HEK293 (cell line): ENCODE results near the gene BCL6B.
"Not testable (repeated sequence)": the region's sequence is repeated elsewhere in the genome, so short reads cannot be mapped to it uniquely, and the experiment has no call there.

Source experiments
- CTCF ChIP-seq: fragments of 450-650 bp; formaldehyde crosslinking; IDR thresholded peaks from 2 replicates; pipeline ENCODE4 v1.5.1; 2016; ENCODE audit warnings: missing biosample characterization, missing genetic modification characterization
- KLF9 ChIP-seq: fragments of 450-650 bp; formaldehyde crosslinking; IDR thresholded peaks from 2 replicates; pipeline ENCODE4 v1.5.1; 2016; ENCODE audit warnings: missing biosample characterization, missing genetic modification characterization, low read depth
- YY1 ChIP-seq: fragments of 450-650 bp; formaldehyde crosslinking; IDR thresholded peaks from 2 replicates; pipeline ENCODE4 v1.5.1; 2018; ENCODE audit warnings: missing biosample characterization, missing genetic modification characterization
- ZFP41 ChIP-seq: fragments of 450-650 bp; formaldehyde crosslinking; IDR thresholded peaks from 2 replicates; pipeline ENCODE4 v1.5.1; 2016; ENCODE audit warnings: missing biosample characterization, missing genetic modification characterization, borderline replicate concordance
- ZNF121 ChIP-seq: fragments of 450-650 bp; formaldehyde crosslinking; IDR thresholded peaks from 2 replicates; pipeline ENCODE4 v1.5.1; 2016; ENCODE audit warnings: missing biosample characterization, missing genetic modification characterization
- ZNF274 ChIP-seq, 2 experiments: fragments of 200-500 bp in 1 of 2; fragments of 450-650 bp in 1 of 2; sonication (Bioruptor generic) in 1 of 2; formaldehyde crosslinking in 1 of 2; IDR thresholded peaks; 2 replicates each; pipeline versions ENCODE4 v1.5.1 to v1.6.1; 2014 to 2016; ENCODE audit warnings: borderline replicate concordance in 1 of 2, inconsistent platforms in 1 of 2, low read length in 1 of 2, missing biosample characterization in 1 of 2, missing genetic modification characterization in 1 of 2
- ZNF37A ChIP-seq: fragments of 450-650 bp; IDR thresholded peaks from 2 replicates; pipeline ENCODE4 v1.5.1; 2018; ENCODE audit warnings: missing biosample characterization, missing genetic modification characterization
- ZNF558 ChIP-seq: fragments of 450-650 bp; formaldehyde crosslinking; IDR thresholded peaks from 2 replicates; pipeline ENCODE4 v1.5.1; 2016; ENCODE audit warnings: missing biosample characterization, missing genetic modification characterization
- ZNF76 ChIP-seq: fragments of 450-650 bp; formaldehyde crosslinking; IDR thresholded peaks from 2 replicates; pipeline ENCODE4; 2016; ENCODE audit warnings: low read depth, missing biosample characterization, missing genetic modification characterization, borderline replicate concordance
- TF ChIP-seq, protein P1 (sequence below): fragments of 450-650 bp; formaldehyde crosslinking; IDR thresholded peaks from 2 replicates; pipeline ENCODE4 v1.5.1; 2017; ENCODE audit warnings: missing biosample characterization, mild to moderate bottlenecking, missing genetic modification characterization, moderate library complexity
- TF ChIP-seq, protein P2 (sequence below): fragments of 450-650 bp; formaldehyde crosslinking; IDR thresholded peaks from 2 replicates; pipeline ENCODE4 v1.5.1; 2017; ENCODE audit warnings: missing biosample characterization, missing genetic modification characterization
- TF ChIP-seq, protein P3 (sequence below): fragments of 450-650 bp; formaldehyde crosslinking; IDR thresholded peaks from 2 replicates; pipeline ENCODE4 v1.5.1; 2016; ENCODE audit warnings: missing biosample characterization, missing genetic modification characterization
- TF ChIP-seq, protein P4 (sequence below): fragments of 450-650 bp; formaldehyde crosslinking; IDR thresholded peaks from 2 replicates; pipeline ENCODE4 v1.5.1; 2016; ENCODE audit warnings: missing biosample characterization, missing genetic modification characterization

DNA sequence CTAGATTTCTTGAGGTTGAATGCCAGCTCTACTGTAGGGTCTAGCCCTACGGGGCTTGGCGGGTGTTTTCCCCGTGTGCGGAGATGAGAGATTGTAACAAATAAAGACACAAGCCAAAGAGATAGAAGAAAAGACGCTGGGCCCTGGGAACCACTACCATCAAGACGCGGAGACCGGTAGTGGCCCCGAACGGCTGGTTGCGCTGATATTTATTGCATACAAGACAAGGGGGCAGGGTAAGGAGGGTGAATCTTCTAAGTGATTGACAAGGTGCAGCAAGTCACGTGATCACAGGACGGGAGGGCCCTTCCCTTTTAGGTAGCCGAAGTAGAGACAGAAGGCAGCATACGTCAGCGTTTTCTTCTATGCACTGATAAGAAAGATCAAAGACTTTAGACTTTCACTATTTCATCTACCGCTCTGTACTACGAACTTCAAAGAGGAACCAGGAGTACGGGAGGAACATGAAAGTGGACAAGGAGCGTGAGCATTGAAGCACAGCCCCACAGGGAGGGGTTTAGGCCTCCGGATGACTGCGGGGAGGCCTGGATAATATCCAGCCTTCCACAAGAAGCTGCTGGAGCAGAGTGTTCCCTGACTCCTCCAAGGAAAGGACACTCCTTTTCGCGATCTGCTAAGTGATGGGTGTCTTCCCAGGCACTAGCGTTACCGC lies 24.0 kb downstream of the BCL6B start:
- TF ChIP-seq YY1 (tag by site-specific recombination); CTCF (tag by site-specific recombination); KLF9; ZNF274 (IDR thresholded peaks at IDR 0.05; ENCODE audit: low read length); ZNF274 (tag by site-specific recombination; IDR thresholded peaks at IDR 0.05; ENCODE audit: borderline replicate concordance); ZNF76 (tag by site-specific recombination); ZNF558; ZFP41 (tag by site-specific recombination); ZNF37A; ZNF121: not testable (repeated sequence)
- TF ChIP-seq, protein P1, sequence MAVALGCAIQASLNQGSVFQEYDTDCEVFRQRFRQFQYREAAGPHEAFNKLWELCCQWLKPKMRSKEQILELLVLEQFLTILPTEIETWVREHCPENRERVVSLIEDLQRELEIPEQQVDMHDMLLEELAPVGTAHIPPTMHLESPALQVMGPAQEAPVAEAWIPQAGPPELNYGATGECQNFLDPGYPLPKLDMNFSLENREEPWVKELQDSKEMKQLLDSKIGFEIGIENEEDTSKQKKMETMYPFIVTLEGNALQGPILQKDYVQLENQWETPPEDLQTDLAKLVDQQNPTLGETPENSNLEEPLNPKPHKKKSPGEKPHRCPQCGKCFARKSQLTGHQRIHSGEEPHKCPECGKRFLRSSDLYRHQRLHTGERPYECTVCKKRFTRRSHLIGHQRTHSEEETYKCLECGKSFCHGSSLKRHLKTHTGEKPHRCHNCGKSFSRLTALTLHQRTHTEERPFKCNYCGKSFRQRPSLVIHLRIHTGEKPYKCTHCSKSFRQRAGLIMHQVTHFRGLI (tag by site-specific recombination), result not testable (repeated sequence)
- TF ChIP-seq, protein P2, sequence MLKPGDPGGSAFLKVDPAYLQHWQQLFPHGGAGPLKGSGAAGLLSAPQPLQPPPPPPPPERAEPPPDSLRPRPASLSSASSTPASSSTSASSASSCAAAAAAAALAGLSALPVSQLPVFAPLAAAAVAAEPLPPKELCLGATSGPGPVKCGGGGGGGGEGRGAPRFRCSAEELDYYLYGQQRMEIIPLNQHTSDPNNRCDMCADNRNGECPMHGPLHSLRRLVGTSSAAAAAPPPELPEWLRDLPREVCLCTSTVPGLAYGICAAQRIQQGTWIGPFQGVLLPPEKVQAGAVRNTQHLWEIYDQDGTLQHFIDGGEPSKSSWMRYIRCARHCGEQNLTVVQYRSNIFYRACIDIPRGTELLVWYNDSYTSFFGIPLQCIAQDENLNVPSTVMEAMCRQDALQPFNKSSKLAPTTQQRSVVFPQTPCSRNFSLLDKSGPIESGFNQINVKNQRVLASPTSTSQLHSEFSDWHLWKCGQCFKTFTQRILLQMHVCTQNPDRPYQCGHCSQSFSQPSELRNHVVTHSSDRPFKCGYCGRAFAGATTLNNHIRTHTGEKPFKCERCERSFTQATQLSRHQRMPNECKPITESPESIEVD, result not testable (repeated sequence)
- TF ChIP-seq, protein P3, sequence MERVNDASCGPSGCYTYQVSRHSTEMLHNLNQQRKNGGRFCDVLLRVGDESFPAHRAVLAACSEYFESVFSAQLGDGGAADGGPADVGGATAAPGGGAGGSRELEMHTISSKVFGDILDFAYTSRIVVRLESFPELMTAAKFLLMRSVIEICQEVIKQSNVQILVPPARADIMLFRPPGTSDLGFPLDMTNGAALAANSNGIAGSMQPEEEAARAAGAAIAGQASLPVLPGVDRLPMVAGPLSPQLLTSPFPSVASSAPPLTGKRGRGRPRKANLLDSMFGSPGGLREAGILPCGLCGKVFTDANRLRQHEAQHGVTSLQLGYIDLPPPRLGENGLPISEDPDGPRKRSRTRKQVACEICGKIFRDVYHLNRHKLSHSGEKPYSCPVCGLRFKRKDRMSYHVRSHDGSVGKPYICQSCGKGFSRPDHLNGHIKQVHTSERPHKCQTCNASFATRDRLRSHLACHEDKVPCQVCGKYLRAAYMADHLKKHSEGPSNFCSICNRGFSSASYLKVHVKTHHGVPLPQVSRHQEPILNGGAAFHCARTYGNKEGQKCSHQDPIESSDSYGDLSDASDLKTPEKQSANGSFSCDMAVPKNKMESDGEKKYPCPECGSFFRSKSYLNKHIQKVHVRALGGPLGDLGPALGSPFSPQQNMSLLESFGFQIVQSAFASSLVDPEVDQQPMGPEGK (tag by site-specific recombination), result not testable (repeated sequence)
- TF ChIP-seq, protein P4, sequence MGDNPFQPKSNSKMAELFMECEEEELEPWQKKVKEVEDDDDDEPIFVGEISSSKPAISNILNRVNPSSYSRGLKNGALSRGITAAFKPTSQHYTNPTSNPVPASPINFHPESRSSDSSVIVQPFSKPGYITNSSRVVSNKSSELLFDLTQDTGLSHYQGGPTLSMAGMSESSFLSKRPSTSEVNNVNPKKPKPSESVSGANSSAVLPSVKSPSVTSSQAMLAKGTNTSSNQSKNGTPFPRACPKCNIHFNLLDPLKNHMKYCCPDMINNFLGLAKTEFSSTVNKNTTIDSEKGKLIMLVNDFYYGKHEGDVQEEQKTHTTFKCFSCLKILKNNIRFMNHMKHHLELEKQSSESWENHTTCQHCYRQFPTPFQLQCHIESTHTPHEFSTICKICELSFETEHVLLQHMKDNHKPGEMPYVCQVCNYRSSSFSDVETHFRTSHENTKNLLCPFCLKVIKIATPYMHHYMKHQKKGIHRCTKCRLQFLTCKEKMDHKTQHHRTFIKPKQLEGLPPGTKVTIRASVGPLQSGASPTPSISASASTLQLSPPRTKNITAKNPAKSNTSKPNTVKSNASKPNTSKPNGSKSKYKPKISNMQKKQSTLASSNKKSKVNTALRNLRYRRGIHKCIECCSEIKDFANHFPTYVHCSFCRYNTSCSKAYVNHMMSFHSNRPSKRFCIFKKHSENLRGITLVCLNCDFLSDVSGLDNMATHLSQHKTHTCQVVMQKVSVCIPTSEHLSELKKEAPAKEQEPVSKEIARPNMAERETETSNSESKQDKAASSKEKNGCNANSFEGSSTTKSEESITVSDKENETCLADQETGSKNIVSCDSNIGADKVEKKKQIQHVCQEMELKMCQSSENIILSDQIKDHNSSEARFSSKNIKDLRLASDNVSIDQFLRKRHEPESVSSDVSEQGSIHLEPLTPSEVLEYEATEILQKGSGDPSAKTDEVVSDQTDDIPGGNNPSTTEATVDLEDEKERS (tag by site-specific recombination), result not testable (repeated sequence)
